GM19193 (cell line): ENCODE results near the gene FCGR2B.
"Not testable (repeated sequence)": the region's sequence is repeated elsewhere in the genome, so short reads cannot be mapped to it uniquely, and the experiment has no call there.

Experiments used
- POLR2A ChIP-seq: IDR thresholded peaks from 4 replicates; pipeline ENCODE4 v1.6.1; 2011; ENCODE audit not compliant: insufficient read depth, insufficient read length; ENCODE audit errors: extremely low read depth

The FCGR2B gene

GRCh38 chr1:161662684-161663339 is at the start of gene FCGR2B:
Gene FCGR2B, plus strand, starts transcription at chr1:161663143. Its CDS starts 99 bp downstream, at chr1:161663242.
- not testable (repeated sequence) for TF ChIP-seq POLR2A

GRCh38 chr1:161631076-161631475 is 31.9 kb upstream of the FCGR2B start, which contains the start of gene FCGR3B:
Gene FCGR3B, minus strand, starts transcription at chr1:161631176. Its CDS starts 82 bp downstream, at chr1:161631094.
- TF ChIP-seq POLR2A: no peak

GRCh38 chr1:161676441-161676840 is 13.5 kb downstream of the FCGR2B start:
- TF ChIP-seq POLR2A: no peak

GRCh38 chr1:161676958-161677689 is 14.2 kb downstream of the FCGR2B start:
- TF ChIP-seq POLR2A: no peak

- no peak for TF ChIP-seq POLR2A
Observed at GRCh38 chr1:161678500-161678899, 15.6 kb downstream of the FCGR2B start.

- no peak for TF ChIP-seq POLR2A
Observed at GRCh38 chr1:161681879-161682278, 18.9 kb downstream of the FCGR2B start.

- no peak for TF ChIP-seq POLR2A
Observed at GRCh38 chr1:161688946-161689345, 26.0 kb downstream of the FCGR2B start.

- TF ChIP-seq POLR2A: no peak
Observed at GRCh38 chr1:161691846-161692245, 28.9 kb downstream of the FCGR2B start.

- TF ChIP-seq POLR2A: no peak
Observed at GRCh38 chr1:161702250-161702649, 39.3 kb downstream of the FCGR2B start.

- no peak for TF ChIP-seq POLR2A
Observed at GRCh38 chr1:161705537-161705936, 42.6 kb downstream of the FCGR2B start.

GRCh38 chr1:161706113-161706481 is 43.2 kb downstream of the FCGR2B start:
- no peak for TF ChIP-seq POLR2A

GRCh38 chr1:161706482-161707347 is 43.8 kb downstream of the FCGR2B start, which contains the start of gene FCRLA:
Gene FCRLA, plus strand, starts transcription at chr1:161707229. Its CDS starts 36 bp downstream, at chr1:161707265.
- TF ChIP-seq POLR2A: peak; percentile 83

GRCh38 chr1:161707503-161707902 is 44.6 kb downstream of the FCGR2B start:
- TF ChIP-seq POLR2A: no peak

- no peak for TF ChIP-seq POLR2A
Observed at GRCh38 chr1:161709373-161709772, 46.4 kb downstream of the FCGR2B start.

- TF ChIP-seq POLR2A: no peak
Observed at GRCh38 chr1:161710560-161710959, 47.6 kb downstream of the FCGR2B start.

GRCh38 chr1:161718559-161719324 is 55.8 kb downstream of the FCGR2B start:
- no peak for TF ChIP-seq POLR2A

GRCh38 chr1:161719325-161719611 is 56.3 kb downstream of the FCGR2B start:
- no peak for TF ChIP-seq POLR2A
